ENCODE results near the gene OMP.

GRCh38 chr11:77055913-77056312 lies 46.7 kb upstream of the OMP start:
- no peak for TF ChIP-seq ZNF768 (CRISPR knock-in tag; IDR thresholded peaks at IDR 0.05)
- TF ChIP-seq EZH2 (conservative IDR thresholded peaks at IDR 0.05; ENCODE audit: low read depth, low read length), result no peak
- TF ChIP-seq CTCF (CRISPR knock-in tag; IDR thresholded peaks at IDR 0.05), result no peak
- TF ChIP-seq ZSCAN5A (CRISPR knock-in tag; IDR thresholded peaks at IDR 0.05; ENCODE audit: borderline replicate concordance), result no peak
- TF ChIP-seq ZNF10 (CRISPR knock-in tag; IDR thresholded peaks at IDR 0.05; ENCODE audit: borderline replicate concordance, low read depth), result no peak
- TF ChIP-seq FOXK1 (CRISPR knock-in tag; IDR thresholded peaks at IDR 0.05; ENCODE audit: borderline replicate concordance, low read depth), result no peak
- no peak for TF ChIP-seq SIX1 (CRISPR knock-in tag; IDR thresholded peaks at IDR 0.05; ENCODE audit: borderline replicate concordance)
- no peak for TF ChIP-seq JUNB (CRISPR knock-in tag; IDR thresholded peaks at IDR 0.05; ENCODE audit: borderline replicate concordance)
- no peak for TF ChIP-seq FOSL1 (CRISPR knock-in tag; IDR thresholded peaks at IDR 0.05; ENCODE audit: borderline replicate concordance)
- no peak for TF ChIP-seq SMAD3 (CRISPR knock-in tag; IDR thresholded peaks at IDR 0.05)
- TF ChIP-seq NONO (IDR thresholded peaks at IDR 0.05), result no peak
- no peak for TF ChIP-seq NONO (CRISPR knock-in tag; conservative IDR thresholded peaks at IDR 0.05)
- no peak for TF ChIP-seq FOXP4 (CRISPR knock-in tag; IDR thresholded peaks at IDR 0.05)

All from HepG2 (cell line).